Measurements from ENCODE around the gene CEP85. TPM values are rescaled to one million over a fixed set of nuclear protein-coding genes. Genes with fewer than 3 reads are reported as not detected.

CEP85 gene
- total RNA-seq = 8.8 and 14.7 TPM in 2 replicates

GRCh38 chr1:26233903-26234643 is at the start of gene CEP85:
CEP85 (plus strand) TSS chr1:26234200; CDS start chr1:26239784, 5,584 bp downstream.

GRCh38 chr1:26190373-26190987 is 43.5 kb upstream of the CEP85 start, which contains the start of gene CATSPER4:
CATSPER4 (plus strand) TSS chr1:26190602; CDS start chr1:26190628, 26 bp downstream.

GRCh38 chr1:26279456-26280332 is 45.7 kb downstream of the CEP85 start, which contains the start of gene SH3BGRL3:
SH3BGRL3 (plus strand) TSS chr1:26280086; CDS start chr1:26280156, 70 bp downstream.

DNA sequence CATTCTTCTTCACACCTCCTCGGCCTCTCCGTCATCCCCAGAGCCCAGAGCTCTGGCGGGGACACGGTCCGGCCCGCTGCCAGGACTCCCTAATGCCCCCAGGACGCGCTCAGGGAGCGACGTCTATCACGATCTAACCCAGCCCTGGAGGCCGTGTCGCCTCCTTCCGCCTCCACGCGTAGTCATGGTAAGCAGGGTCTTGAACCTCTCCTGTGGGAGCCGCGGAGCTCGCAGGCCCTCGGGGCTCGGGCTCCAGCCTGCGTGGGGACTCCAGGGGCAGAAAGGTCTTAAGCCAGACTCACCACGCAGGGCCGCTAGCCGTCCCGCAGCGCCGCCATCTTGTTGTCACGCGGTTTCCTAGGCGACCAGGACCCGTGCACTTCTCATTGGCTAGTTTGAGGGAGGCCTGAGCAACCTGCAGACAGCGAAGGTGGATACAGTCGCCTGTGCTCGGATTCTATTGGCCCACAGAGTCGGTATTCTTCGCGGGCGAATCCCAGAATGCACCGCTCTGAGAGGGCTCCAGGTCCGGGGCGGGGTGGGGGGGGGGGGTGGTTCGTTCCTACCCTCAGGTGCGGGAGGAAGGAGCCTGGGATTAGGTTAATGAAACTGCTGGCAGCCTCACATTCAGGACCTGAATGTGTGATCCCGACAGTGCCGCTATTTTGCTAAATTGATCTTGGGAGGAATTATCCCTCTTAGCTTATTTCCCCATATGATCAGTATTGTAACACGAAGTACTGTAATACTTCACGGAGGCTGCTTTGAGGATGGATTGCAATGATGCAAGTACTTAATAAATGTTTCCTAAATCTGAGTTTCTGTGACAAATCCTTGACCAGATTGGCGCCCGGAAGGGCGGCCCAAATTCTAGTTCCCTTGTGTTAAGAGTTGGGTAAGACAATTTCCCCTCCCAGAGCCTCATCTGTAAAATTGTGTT is 72.6 kb downstream of the CEP85 start, which contains the start of gene UBXN11:
UBXN11 (minus strand) TSS at position 347 of the 940 bp plus-strand sequence. CDS start 3,753 bp downstream, outside the sequence.

DNA sequence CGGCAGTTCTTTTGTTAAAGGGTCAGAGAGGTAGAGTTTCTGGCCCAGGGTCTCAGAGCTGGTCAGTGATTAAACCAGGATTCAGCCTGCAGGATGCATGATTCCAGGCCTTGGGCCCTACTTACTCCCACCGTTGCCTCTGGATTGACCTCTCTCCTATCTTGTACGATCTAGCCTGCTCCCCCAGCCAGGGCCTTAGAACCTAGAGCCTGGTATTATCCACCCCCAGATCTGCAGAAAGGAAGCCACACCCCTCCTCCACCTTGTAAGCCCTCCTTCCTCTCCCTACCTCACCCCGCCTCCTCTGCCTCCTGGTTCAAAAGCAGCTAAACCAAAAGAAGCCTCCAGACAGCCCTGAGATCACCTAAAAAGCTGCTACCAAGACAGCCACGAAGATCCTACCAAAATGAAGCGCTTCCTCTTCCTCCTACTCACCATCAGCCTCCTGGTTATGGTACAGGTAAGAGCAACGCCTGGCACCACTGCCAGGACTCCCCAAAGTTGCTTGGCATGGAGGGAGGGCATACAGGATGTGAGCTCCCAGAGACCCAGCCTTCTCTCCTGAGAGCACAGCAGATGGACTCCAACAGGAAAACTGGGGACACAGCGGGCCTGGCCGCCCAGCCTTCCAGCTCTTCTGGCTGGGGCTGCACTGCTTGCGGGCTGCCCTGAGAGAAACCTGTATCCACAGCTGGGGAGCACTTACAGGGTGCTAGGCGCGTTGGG is 83.8 kb downstream of the CEP85 start, which contains the start of gene CD52:
CD52 (plus strand) TSS at position 347 of the 726 bp plus-strand sequence; CDS start at position 407, 60 bp downstream.

Other genes with a start within 250 kb of the CEP85 start
- 5.8 and 7.0 TPM in 2 replicates for gene PAFAH2, start 236.1 kb upstream of the CEP85 start, total RNA-seq
- gene EXTL1, start 212.4 kb upstream of the CEP85 start, total RNA-seq = under 0.01 TPM in 1 of 2 replicates, not detected in the other
- gene SLC30A2, start 188.1 kb upstream of the CEP85 start, total RNA-seq = not detected in 2 replicates
- not detected in 2 replicates for gene TRIM63, start 166.6 kb upstream of the CEP85 start, total RNA-seq
- gene PDIK1L, start 122.4 kb upstream of the CEP85 start, total RNA-seq = 4.5 and 7.4 TPM in 2 replicates
- 2.1 and 3.9 TPM in 2 replicates for gene FAM110D, start 75.1 kb upstream of the CEP85 start, total RNA-seq
- gene C1orf232, start 65.2 kb upstream of the CEP85 start, total RNA-seq = not detected in 2 replicates
- gene ZNF593, start 64.3 kb upstream of the CEP85 start, total RNA-seq = 19.9 and 36.4 TPM in 2 replicates
- not detected in 2 replicates for gene ZNF593OS, start 62.4 kb upstream of the CEP85 start, total RNA-seq
- gene CNKSR1, start 56.7 kb upstream of the CEP85 start, total RNA-seq = 0.30 TPM in 1 of 2 replicates, not detected in the other
- not detected in 2 replicates for gene CATSPER4, start 43.6 kb upstream of the CEP85 start, total RNA-seq
- gene SH3BGRL3, start 45.9 kb downstream of the CEP85 start, total RNA-seq = 10.1 and 19.0 TPM in 2 replicates
- gene UBXN11, start 72.4 kb downstream of the CEP85 start, total RNA-seq = 3.2 and 3.3 TPM in 2 replicates
- gene CD52, start 83.8 kb downstream of the CEP85 start, total RNA-seq = not detected in 2 replicates
- under 0.01 TPM in 1 of 2 replicates, not detected in the other for gene CRYBG2, start 119.9 kb downstream of the CEP85 start, total RNA-seq
- gene ZNF683, start 138.6 kb downstream of the CEP85 start, total RNA-seq = not detected in 2 replicates
- not detected in 2 replicates for gene LIN28A, start 176.6 kb downstream of the CEP85 start, total RNA-seq
- 46.4 and 63.1 TPM in 2 replicates for gene DHDDS, start 198.1 kb downstream of the CEP85 start, total RNA-seq
- 183 and 319 TPM in 2 replicates for gene HMGN2, start 238.2 kb downstream of the CEP85 start, total RNA-seq

Data from epithelial cell of umbilical artery (primary cell).